ENCODE results near the gene CDC42. TPM values are rescaled to one million over a fixed set of nuclear protein-coding genes. Genes with fewer than 3 reads are reported as not detected.
"Not testable (repeated sequence)": the region's sequence is repeated elsewhere in the genome, so short reads cannot be mapped to it uniquely, and the experiment has no call there.

Gene CDC42
- total and polyA plus RNA-seq, 10 donors, result 108 to 254 (median 220) TPM

GRCh38 chr1:22090867-22091266 lies 38.4 kb downstream of the CDC42 start:
- 58 to 90% (median 74%) methylated on average over 3 of the region's 3 CpGs for WGBS, 5 donors
- no peak for DNase-seq
- peaks cover 0 to 94% (median 49%) of the 10 kb centered on the region in 6 donors for H3K36me3 ChIP-seq

GRCh38 chr1:22092026-22092768 lies 39.7 kb downstream of the CDC42 start:
- WGBS, 5 donors, result 27 to 45% (median 38%) methylated on average over 2 to 3 of the region's 3 CpGs
- H3K27me3 ChIP-seq (replicated peaks in 1 of 7); H3K4me3 ChIP-seq; DNase-seq; intact Hi-C loops (cut with DNase I; ENCODE audit: low total_unique reads); H3K9me3 ChIP-seq: not testable (repeated sequence)
- H3K36me3 ChIP-seq, result peaks cover 0 to 94% (median 48%) of the 10 kb centered on the region in 6 donors
- peak overlapping the region in 2 of 8 donors; percentile 10 to 18 for H3K27ac ChIP-seq
- peaks cover 38 to 86% (median 64%) of the 10 kb centered on the region in 6 donors for H3K4me1 ChIP-seq

More at GRCh38 chr1:22090867-22091266, 38.4 kb downstream of the CDC42 start:
- Histone ChIP-seq H3K4me3 (no peak overlapping the region), H3K9me3 (no peaks in the 10 kb centered on the region), H3K4me1 (peaks cover 38 to 95% (median 68%) of the 10 kb centered on the region in 6 donors), H3K27ac (peak overlapping the region in 3 of 8 donors; percentile 52 to 67 (median 58)), H3K27me3 (replicated peaks in 1 of 7) (no peaks in the 10 kb centered on the region)
- intact Hi-C loops (cut with DNase I; ENCODE audit: low total_unique reads), result no loop called here
- TF ChIP-seq POLR2A (IDR thresholded peaks at IDR 0.05) (no peak), CTCF (IDR thresholded peaks at IDR 0.05 in 8 of 11, conservative IDR thresholded peaks at IDR 0.05 in 3 of 11) (no peak), POLR2AphosphoS5 (IDR thresholded peaks at IDR 0.05) (peak in 1 of 3 donors; percentile 40)

- peaks cover 28 to 75% (median 50%) of the 10 kb centered on the region in 6 donors for H3K4me1 ChIP-seq
- H3K27me3 ChIP-seq (replicated peaks in 1 of 7), result no peaks in the 10 kb centered on the region
- no peak overlapping the region for H3K27ac ChIP-seq
- H3K4me3 ChIP-seq, result no peak overlapping the region
- no peak for TF ChIP-seq CTCF (IDR thresholded peaks at IDR 0.05 in 8 of 11, conservative IDR thresholded peaks at IDR 0.05 in 3 of 11)
- H3K36me3 ChIP-seq, result peaks cover 0 to 94% (median 53%) of the 10 kb centered on the region in 6 donors
- 81 to 95% (median 88%) methylated on average over 1 of the region's 1 CpG for WGBS, 5 donors
- H3K9me3 ChIP-seq, result no peaks in the 10 kb centered on the region
- no peak for DNase-seq
- intact Hi-C loops (cut with DNase I; ENCODE audit: low total_unique reads), result no loop called here
Observed at GRCh38 chr1:22093513-22093912, 41.0 kb downstream of the CDC42 start.

DNA sequence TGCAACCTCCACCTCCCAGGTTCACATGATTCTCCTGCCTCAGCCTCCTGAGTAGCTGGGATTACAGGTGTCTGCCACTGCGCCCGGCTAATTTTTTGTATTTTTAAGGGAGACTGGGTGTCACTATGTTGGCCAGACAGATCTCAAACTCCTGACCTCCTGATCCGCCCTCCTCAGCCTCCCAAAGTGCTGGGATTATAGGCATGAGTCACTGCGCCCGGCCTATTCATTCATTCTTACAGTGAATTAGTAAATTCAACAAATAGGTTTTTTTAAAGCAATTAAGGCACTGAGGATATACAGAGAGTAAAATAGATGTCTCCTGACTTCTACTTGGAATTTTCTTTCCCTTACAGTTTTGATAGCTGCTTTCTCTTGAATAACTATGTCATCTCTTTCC lies 43.5 kb downstream of the CDC42 start:
- TF ChIP-seq POLR2AphosphoS5 (IDR thresholded peaks at IDR 0.05) (no peak), POLR2A (IDR thresholded peaks at IDR 0.05) (no peak)
- WGBS, 5 donors, result 94 to 99% (median 97%) methylated on average over 5 of the region's 5 CpGs
- H3K36me3 ChIP-seq, result peaks cover 0 to 98% (median 61%) of the 10 kb centered on the region in 6 donors

DNA sequence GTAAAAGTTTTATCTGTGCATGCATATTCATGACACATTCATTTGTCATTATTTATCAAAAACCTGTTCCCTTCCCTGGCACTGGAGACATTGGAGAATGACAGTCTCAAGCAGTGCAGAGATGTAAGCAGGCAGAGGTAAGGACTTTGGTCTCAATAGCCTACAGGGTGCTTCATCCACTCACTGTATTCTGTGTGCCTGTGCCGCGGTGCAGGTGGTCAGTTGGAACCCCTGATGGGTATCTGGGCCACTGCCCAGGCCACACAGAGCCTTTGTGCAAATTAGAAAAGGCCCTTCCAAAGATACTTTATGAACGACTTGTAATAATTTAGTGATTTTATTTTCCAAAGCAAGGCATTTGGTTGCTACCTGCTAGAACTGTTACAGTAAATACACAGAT lies 44.0 kb downstream of the CDC42 start:
- H3K9me3 ChIP-seq, result no peaks in the 10 kb centered on the region
- H3K27ac ChIP-seq, result no peak overlapping the region
- peaks cover 7 to 75% (median 37%) of the 10 kb centered on the region in 6 donors for H3K4me1 ChIP-seq
- H3K36me3 ChIP-seq, result peaks cover 0 to 98% (median 61%) of the 10 kb centered on the region in 6 donors
- no peaks in the 10 kb centered on the region for H3K27me3 ChIP-seq (replicated peaks in 1 of 7)
- DNase-seq, result no peak
- WGBS, 5 donors, result 94 to 96% (median 95%) methylated on average over 3 of the region's 3 CpGs
- TF ChIP-seq CTCF (IDR thresholded peaks at IDR 0.05 in 8 of 11, conservative IDR thresholded peaks at IDR 0.05 in 3 of 11) (no peak), POLR2A (IDR thresholded peaks at IDR 0.05) (no peak), POLR2AphosphoS5 (IDR thresholded peaks at IDR 0.05) (no peak)
- no peak overlapping the region for H3K4me3 ChIP-seq
- intact Hi-C loops (cut with DNase I; ENCODE audit: low total_unique reads), result no loop called here

More for the DNA sequence above, 43.5 kb downstream of the CDC42 start:
- peaks cover 7 to 75% (median 37%) of the 10 kb centered on the region in 6 donors for H3K4me1 ChIP-seq
- no peak overlapping the region for H3K27ac ChIP-seq
- no peaks in the 10 kb centered on the region for H3K9me3 ChIP-seq
- intact Hi-C loops (cut with DNase I; ENCODE audit: low total_unique reads), result no loop called here
- H3K27me3 ChIP-seq (replicated peaks in 1 of 7), result no peaks in the 10 kb centered on the region
- DNase-seq, result no peak
- H3K4me3 ChIP-seq, result no peak overlapping the region

Data from spleen (tissue), 11 donors.